ENCODE data around the gene FTO.

Gene FTO

GRCh38 chr16:54145881-54146280 lies 441.9 kb downstream of the FTO start:
- TF ChIP-seq CTCF (IDR thresholded peaks at IDR 0.05): no peak
- peak; percentile 1 for DNase-seq (ENCODE audit: low spot score)
- Histone ChIP-seq H3K27ac (no peak overlapping the region), H3K4me3 (no peak overlapping the region)

DNA sequence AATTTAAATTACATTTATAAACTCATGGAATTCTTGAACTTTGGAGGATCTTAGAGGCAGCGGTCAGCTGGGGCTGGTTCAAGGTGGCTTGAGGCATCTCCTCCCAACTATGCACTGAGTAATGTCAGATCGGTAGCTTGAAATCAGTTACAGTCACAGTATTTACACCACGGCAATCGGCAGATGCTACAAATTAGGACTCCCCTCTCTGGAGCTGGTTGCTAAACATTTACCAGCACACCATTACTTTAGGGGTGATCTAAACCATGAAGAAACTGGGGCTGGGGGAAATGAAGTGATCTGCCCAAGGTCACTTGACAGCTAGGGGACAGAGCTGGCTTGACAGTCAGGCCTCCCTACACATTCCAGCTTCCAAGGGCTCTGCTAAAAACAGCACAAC lies 445.0 kb downstream of the FTO start:
- DNase-seq (ENCODE audit: low spot score): peak; percentile 19

DNA sequence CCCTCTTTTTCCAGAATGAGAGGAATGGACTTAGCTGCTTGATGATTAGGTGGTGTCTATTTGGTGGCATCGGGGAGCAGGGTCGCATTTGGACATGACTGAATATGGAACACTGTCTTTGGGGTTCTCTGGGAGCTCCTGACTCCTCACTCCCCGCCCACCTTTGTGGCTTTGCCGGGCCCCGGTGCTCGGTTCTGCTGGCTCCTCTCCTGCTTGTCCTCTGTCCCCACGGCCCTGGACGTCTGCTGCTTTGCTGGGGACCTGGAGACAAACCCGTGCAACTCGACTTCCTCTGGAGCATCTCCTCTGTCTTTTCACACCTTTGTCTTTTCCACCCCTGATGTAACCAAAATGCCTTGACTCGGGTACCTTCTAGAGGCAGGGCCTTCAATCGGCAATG lies 446.9 kb downstream of the FTO start:
- Histone ChIP-seq H3K4me3 (no peak overlapping the region), H3K27ac (no peak overlapping the region)
- TF ChIP-seq CTCF (IDR thresholded peaks at IDR 0.05): no peak
- no peak for DNase-seq (ENCODE audit: low spot score)

More for the DNA sequence above, 445.0 kb downstream of the FTO start:
- no peak overlapping the region for H3K27ac ChIP-seq
- TF ChIP-seq CTCF (IDR thresholded peaks at IDR 0.05): no peak
- no peak overlapping the region for H3K4me3 ChIP-seq

GRCh38 chr16:54152362-54153239 lies 448.6 kb downstream of the FTO start:
- DNase-seq (ENCODE audit: low spot score): no peak
- no peak overlapping the region for H3K4me3 ChIP-seq
- TF ChIP-seq CTCF (IDR thresholded peaks at IDR 0.05): no peak
- no peak overlapping the region for H3K27ac ChIP-seq

- no peak for TF ChIP-seq CTCF (IDR thresholded peaks at IDR 0.05)
Measured at GRCh38 chr16:54153240-54153934, 449.4 kb downstream of the FTO start.

DNA sequence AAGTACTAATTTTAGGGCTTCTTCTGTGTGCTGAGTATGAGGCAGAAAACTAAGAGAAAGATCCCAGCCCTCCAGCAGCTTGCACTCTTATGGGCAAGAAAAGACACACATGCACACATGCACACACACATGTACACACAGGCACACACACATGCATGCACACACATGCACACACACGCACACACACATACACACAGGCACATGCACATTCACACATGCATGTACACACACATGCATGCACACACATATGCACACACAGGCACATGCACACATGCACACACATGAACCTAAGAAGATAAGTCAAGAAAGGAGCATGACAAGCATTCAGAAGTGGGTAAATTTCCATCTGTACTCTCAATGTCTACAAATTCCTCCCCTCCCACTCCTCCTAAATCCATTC lies 452.4 kb downstream of the FTO start:
- Histone ChIP-seq H3K4me3 (no peak overlapping the region), H3K27ac (no peak overlapping the region)
- no peak for DNase-seq (ENCODE audit: low spot score)
- TF ChIP-seq CTCF (IDR thresholded peaks at IDR 0.05): no peak

More at GRCh38 chr16:54153240-54153934, 449.4 kb downstream of the FTO start:
- H3K27ac ChIP-seq: no peak overlapping the region
- DNase-seq (ENCODE audit: low spot score): no peak
- H3K4me3 ChIP-seq: no peak overlapping the region
